ENCODE results near the gene EDN1. TPM values are rescaled to one million over a fixed set of nuclear protein-coding genes. Genes with fewer than 3 reads are reported as not detected.
A peak's percentile ranks its signal among the peaks of the same experiment; 100 is the strongest.

EDN1 gene
- 1 to 10 TPM in 8 of 10 donors, under 1 TPM in 2; 0.36 to 6.3 (median 3.3) TPM for total RNA-seq
- 1 to 10 TPM; 6.8 to 7.8 TPM for polyA plus RNA-seq
- long read RNA-seq, donor 1: 0 reads
- long read RNA-seq, donor 2, partial matches to known transcripts: 0 of 1 reads
- long read RNA-seq, donor 2, other reads (novel, unspliced or antisense): 1 of 1 reads
- long read RNA-seq, donor 3, partial matches to known transcripts: 0 of 3 reads
- long read RNA-seq, donor 3, other reads (novel, unspliced or antisense): 1 of 3 reads

GRCh38 chr6:12289933-12290820, at the start of gene EDN1:
EDN1 (plus strand) TSS chr6:12290361; CDS start chr6:12290630, 269 bp downstream.
- Histone ChIP-seq H3K36me3 (peaks cover 0 to 17% (median 0%) of the 10 kb centered on the region in 9 donors), H3K27ac (peak within 1 kb of the TSS in 9 of 10 donors; percentile 6 to 75 (median 52))
- peak; percentile 79 to 94 (median 90) for ATAC-seq

GRCh38 chr6:12241493-12242175, 48.5 kb upstream of the EDN1 start:
- DNase-seq: no peak
- no peak for TF ChIP-seq CTCF (IDR thresholded peaks at IDR 0.05)
- Histone ChIP-seq H3K27ac (no peak overlapping the region), H3K4me1 (peaks cover 0 to 15% (median 0%) of the 10 kb centered on the region in 9 donors), H3K27me3 (peaks cover 0 to 7% (median 0%) of the 10 kb centered on the region in 7 donors), H3K9me3 (no peaks in the 10 kb centered on the region), H3K36me3 (no peaks in the 10 kb centered on the region), H3K4me3 (no peak overlapping the region)
- 77 to 85% methylated on average over 3 of the region's 3 CpGs for WGBS, 2 donors
- no peak for ATAC-seq
- intact Hi-C loops (cut with DNase I): no loop called here

More at GRCh38 chr6:12289933-12290820, at the start of gene EDN1:
- Histone ChIP-seq H3K4me1 (peaks cover 0 to 34% (median 15%) of the 10 kb centered on the region in 9 donors), H3K4me3 (peak within 1 kb of the TSS; percentile 29 to 62 (median 54)), H3K27me3 (peaks cover 0 to 38% (median 15%) of the 10 kb centered on the region in 7 donors), H3K9me3 (no peaks in the 10 kb centered on the region)
- TF ChIP-seq CTCF (IDR thresholded peaks at IDR 0.05): peak; percentile 10 to 65 (median 55)
- peak; percentile 68 to 72 for DNase-seq
- WGBS, 2 donors: 1% methylated on average over 38 of the region's 38 CpGs
- intact Hi-C loops (cut with DNase I): loop anchor here (1.0 to 10.0 kb wide), 15 partner anchors 122 to 708 kb away; no protein-coding TSS in a partner anchor

GRCh38 chr6:12243169-12243568, 47.0 kb upstream of the EDN1 start:
- Histone ChIP-seq H3K4me3 (no peak overlapping the region), H3K4me1 (peaks cover 0 to 15% (median 0%) of the 10 kb centered on the region in 9 donors), H3K9me3 (no peaks in the 10 kb centered on the region), H3K27me3 (peaks cover 0 to 7% (median 0%) of the 10 kb centered on the region in 7 donors), H3K36me3 (no peaks in the 10 kb centered on the region), H3K27ac (no peak overlapping the region)
- no peak for DNase-seq
- WGBS, 2 donors: 84 to 92% methylated on average over 2 of the region's 2 CpGs
- intact Hi-C loops (cut with DNase I): loop anchor here in 1 of 10 donors (1.0 kb wide), 1 partner anchor 17 kb away; no protein-coding TSS in a partner anchor
- no peak for ATAC-seq
- TF ChIP-seq CTCF (IDR thresholded peaks at IDR 0.05): no peak

- intact Hi-C loops (cut with DNase I): no loop called here
- TF ChIP-seq CTCF (IDR thresholded peaks at IDR 0.05): no peak
- no peak for DNase-seq
- no peaks in the 10 kb centered on the region for H3K36me3 ChIP-seq
- peaks cover 0 to 12% (median 0%) of the 10 kb centered on the region in 9 donors for H3K4me1 ChIP-seq
- no peaks in the 10 kb centered on the region for H3K9me3 ChIP-seq
- no peak overlapping the region for H3K27ac ChIP-seq
- WGBS, 2 donors: 63 to 67% methylated on average over 1 of the region's 1 CpG
- no peak for ATAC-seq
- H3K27me3 ChIP-seq: peaks cover 0 to 4% (median 0%) of the 10 kb centered on the region in 7 donors
- H3K4me3 ChIP-seq: no peak overlapping the region
Measured at GRCh38 chr6:12245360-12245759, 44.8 kb upstream of the EDN1 start.
